WTC11 (cell line): ENCODE data around the gene KRT72. TPM values are rescaled to one million over a fixed set of nuclear protein-coding genes. Genes with fewer than 3 reads are reported as not detected.

Source experiments
- ATAC-seq: fragments of 200-7000 bp; cut with Tn5 transposase; 2 replicates; pipeline ENCODE4 v1.10.0; 2021; ENCODE audit warnings: mild to moderate bottlenecking, moderate library complexity
- CTCF ChIA-PET: fragments of 300-600 bp; sonication (Branson Sonifier 250); formaldehyde crosslinking; loops from one replicate; lab custom pipeline; 2021; ENCODE audit warnings: antibody characterized with exemption; lab: Charles Lee
- POLR2A ChIA-PET: fragments of 350-600 bp; sonication (Branson Sonifier 250); formaldehyde crosslinking; loops from one replicate; lab custom pipeline; 2021; ENCODE audit warnings: antibody characterized with exemption; lab: Charles Lee
- DNase-seq: peaks from one replicate; pipeline ENCODE4 v3.0.0; 2021; ENCODE audit warnings: low spot score
- H3K27ac Mint-ChIP-seq: 2 replicates; pipeline ENCODE4 v1.8.0; 2021; ENCODE audit warnings: mixed read lengths
- H3K27me3 Mint-ChIP-seq: 2 replicates; pipeline ENCODE4 v1.8.0; 2021; ENCODE audit warnings: low read depth, mild to moderate bottlenecking, moderate library complexity, mixed read lengths
- H3K36me3 Mint-ChIP-seq: 2 replicates; pipeline ENCODE4 v1.8.0; 2021; ENCODE audit warnings: mixed read lengths
- H3K4me1 Mint-ChIP-seq: 2 replicates; pipeline ENCODE4 v1.8.0; 2022; ENCODE audit warnings: mixed read lengths
- H3K4me3 Mint-ChIP-seq: 2 replicates; pipeline ENCODE4 v1.8.0; 2021; ENCODE audit warnings: mild to moderate bottlenecking, moderate library complexity, mixed read lengths
- H3K9me3 Mint-ChIP-seq: 2 replicates; pipeline ENCODE4 v1.8.0; 2021; ENCODE audit warnings: mixed read lengths
- CREM ChIP-seq: sonication (generic); formaldehyde crosslinking; IDR thresholded peaks from 2 replicates; pipeline ENCODE4 v1.8.1; 2022; ENCODE audit warnings: mild to moderate bottlenecking, missing genetic modification reagents, moderate library complexity
- ELF4 ChIP-seq: sonication (generic); formaldehyde crosslinking; IDR thresholded peaks from 2 replicates; pipeline ENCODE4 v1.8.1; 2022; ENCODE audit warnings: low read depth, mild to moderate bottlenecking, moderate library complexity, missing genetic modification reagents
- ERG ChIP-seq: fragments of 250-450 bp; sonication (Bioruptor Pico); IDR thresholded peaks from 2 replicates; pipeline ENCODE4 v1.8.0; 2021; ENCODE audit warnings: mild to moderate bottlenecking
- FOXP4 ChIP-seq: sonication (generic); formaldehyde crosslinking; IDR thresholded peaks from 2 replicates; pipeline ENCODE4 v1.8.0; 2022; ENCODE audit warnings: mild to moderate bottlenecking, missing genetic modification reagents
- GRHL2 ChIP-seq: fragments of 250-450 bp; sonication (Bioruptor Pico); IDR thresholded peaks from 2 replicates; pipeline ENCODE4 v1.8.0; 2022; ENCODE audit warnings: mild to moderate bottlenecking, moderate library complexity; ENCODE audit not compliant: insufficient replicate concordance, severe bottlenecking
- GTF2I ChIP-seq: fragments of 250-450 bp; sonication (Bioruptor Pico); conservative IDR thresholded peaks from 2 replicates; pipeline ENCODE4 v1.4.0; 2021; ENCODE audit warnings: mild to moderate bottlenecking
- IRF1 ChIP-seq: sonication (generic); formaldehyde crosslinking; IDR thresholded peaks from 2 replicates; pipeline ENCODE4 v1.8.0; 2023; ENCODE audit warnings: missing genetic modification reagents
- JAZF1 ChIP-seq: fragments of 250-450 bp; sonication (Bioruptor Pico); IDR thresholded peaks from 2 replicates; pipeline ENCODE4 v1.9.0; 2021; ENCODE audit warnings: moderate library complexity, mild to moderate bottlenecking, inconsistent platforms
- NR2C2 ChIP-seq: sonication (generic); formaldehyde crosslinking; IDR thresholded peaks from 2 replicates; pipeline ENCODE4 v1.8.0; 2022; ENCODE audit warnings: mild to moderate bottlenecking, missing genetic modification reagents
- NR3C1 ChIP-seq: sonication (generic); formaldehyde crosslinking; conservative IDR thresholded peaks from 2 replicates; pipeline ENCODE4 v1.8.1; 2023; ENCODE audit warnings: low read depth, mild to moderate bottlenecking, missing genetic modification reagents
- RELA ChIP-seq: sonication (generic); formaldehyde crosslinking; IDR thresholded peaks from 2 replicates; pipeline ENCODE4 v1.8.1; 2022; ENCODE audit warnings: missing genetic modification reagents, mild to moderate bottlenecking, borderline replicate concordance
- SOX15 ChIP-seq: fragments of 250-450 bp; sonication (Bioruptor Pico); IDR thresholded peaks from 2 replicates; pipeline ENCODE4 v1.9.0; 2021; ENCODE audit warnings: mild to moderate bottlenecking
- TP53 ChIP-seq: sonication (generic); formaldehyde crosslinking; IDR thresholded peaks from 2 replicates; pipeline ENCODE4 v1.8.1; 2023; ENCODE audit warnings: mild to moderate bottlenecking, missing genetic modification reagents
- USF2 ChIP-seq: sonication (generic); formaldehyde crosslinking; IDR thresholded peaks from 2 replicates; pipeline ENCODE4 v1.8.1; 2023; ENCODE audit warnings: mild to moderate bottlenecking, missing genetic modification reagents, moderate library complexity
- ZBTB21 ChIP-seq: sonication (generic); formaldehyde crosslinking; IDR thresholded peaks from 2 replicates; pipeline ENCODE4 v1.8.1; 2023; ENCODE audit warnings: mild to moderate bottlenecking, missing genetic modification reagents, borderline replicate concordance
- ZNF232 ChIP-seq: sonication (generic); formaldehyde crosslinking; IDR thresholded peaks from 2 replicates; pipeline ENCODE4 v1.8.0; 2022; ENCODE audit warnings: mild to moderate bottlenecking, missing genetic modification reagents
- ZSCAN18 ChIP-seq: fragments of 250-450 bp; sonication (Bioruptor Pico); IDR thresholded peaks from 2 replicates; pipeline ENCODE4 v2.1.2; 2022; ENCODE audit warnings: mild to moderate bottlenecking, moderate library complexity
- total RNA-seq: library from RNA; stranded (reverse); gene quantifications from 3 replicates; pipeline ENCODE4 v1.2.3, GENCODE V29; 2021
- TF ChIP-seq, protein P1 (sequence below): sonication (generic); formaldehyde crosslinking; IDR thresholded peaks from 2 replicates; pipeline ENCODE4 v1.8.1; 2022; ENCODE audit warnings: mild to moderate bottlenecking, missing genetic modification reagents, moderate library complexity, borderline replicate concordance
- TF ChIP-seq, protein P2 (sequence below): sonication (generic); formaldehyde crosslinking; IDR thresholded peaks from 2 replicates; pipeline ENCODE4 v1.8.0; 2023; ENCODE audit warnings: mild to moderate bottlenecking, missing genetic modification reagents
- TF ChIP-seq, protein P3 (sequence below): sonication (generic); formaldehyde crosslinking; IDR thresholded peaks from 2 replicates; pipeline ENCODE4 v1.8.1; 2023; ENCODE audit warnings: mild to moderate bottlenecking, moderate library complexity, missing genetic modification reagents
- TF ChIP-seq, protein P4 (sequence below): sonication (generic); formaldehyde crosslinking; IDR thresholded peaks from 2 replicates; pipeline ENCODE4 v1.8.1; 2023; ENCODE audit warnings: mild to moderate bottlenecking, missing genetic modification reagents

Gene KRT72
- total RNA-seq, 1 experiment from 2014 or later, result not detected

DNA sequence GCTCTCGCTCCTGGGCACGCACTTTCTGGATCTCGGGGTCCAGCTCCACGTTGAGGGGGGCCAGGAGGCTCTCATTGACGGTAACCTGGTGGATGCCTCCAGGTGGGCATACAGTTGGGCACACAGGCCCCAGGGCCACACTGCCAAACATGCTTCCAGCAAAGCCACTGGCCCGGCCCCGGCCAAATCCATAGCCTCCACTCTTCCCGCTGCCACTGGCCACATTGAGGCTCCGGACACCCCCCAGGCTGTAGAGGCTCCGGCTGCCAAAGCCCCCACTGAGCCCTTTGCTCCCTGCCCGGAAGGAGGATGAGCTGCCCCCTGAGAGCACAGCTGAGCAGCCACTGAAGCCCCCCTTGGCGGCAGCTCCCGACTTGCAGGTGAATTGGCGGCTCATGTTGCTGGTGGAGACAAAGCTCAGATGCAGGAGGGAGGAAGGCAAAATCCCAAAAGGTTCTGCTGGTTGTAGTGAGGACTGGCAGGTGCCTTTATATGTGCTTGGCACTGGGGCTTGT, 48.5 kb downstream of the KRT72 start, which contains the start of gene KRT71 (continued):
- TF ChIP-seq, protein P1, sequence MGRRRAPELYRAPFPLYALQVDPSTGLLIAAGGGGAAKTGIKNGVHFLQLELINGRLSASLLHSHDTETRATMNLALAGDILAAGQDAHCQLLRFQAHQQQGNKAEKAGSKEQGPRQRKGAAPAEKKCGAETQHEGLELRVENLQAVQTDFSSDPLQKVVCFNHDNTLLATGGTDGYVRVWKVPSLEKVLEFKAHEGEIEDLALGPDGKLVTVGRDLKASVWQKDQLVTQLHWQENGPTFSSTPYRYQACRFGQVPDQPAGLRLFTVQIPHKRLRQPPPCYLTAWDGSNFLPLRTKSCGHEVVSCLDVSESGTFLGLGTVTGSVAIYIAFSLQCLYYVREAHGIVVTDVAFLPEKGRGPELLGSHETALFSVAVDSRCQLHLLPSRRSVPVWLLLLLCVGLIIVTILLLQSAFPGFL (CRISPR knock-in tag), result no peak
- TF ChIP-seq ERG (CRISPR knock-in tag) (no peak), TP53 (no peak), SOX15 (CRISPR knock-in tag) (no peak)
- TF ChIP-seq, protein P2, sequence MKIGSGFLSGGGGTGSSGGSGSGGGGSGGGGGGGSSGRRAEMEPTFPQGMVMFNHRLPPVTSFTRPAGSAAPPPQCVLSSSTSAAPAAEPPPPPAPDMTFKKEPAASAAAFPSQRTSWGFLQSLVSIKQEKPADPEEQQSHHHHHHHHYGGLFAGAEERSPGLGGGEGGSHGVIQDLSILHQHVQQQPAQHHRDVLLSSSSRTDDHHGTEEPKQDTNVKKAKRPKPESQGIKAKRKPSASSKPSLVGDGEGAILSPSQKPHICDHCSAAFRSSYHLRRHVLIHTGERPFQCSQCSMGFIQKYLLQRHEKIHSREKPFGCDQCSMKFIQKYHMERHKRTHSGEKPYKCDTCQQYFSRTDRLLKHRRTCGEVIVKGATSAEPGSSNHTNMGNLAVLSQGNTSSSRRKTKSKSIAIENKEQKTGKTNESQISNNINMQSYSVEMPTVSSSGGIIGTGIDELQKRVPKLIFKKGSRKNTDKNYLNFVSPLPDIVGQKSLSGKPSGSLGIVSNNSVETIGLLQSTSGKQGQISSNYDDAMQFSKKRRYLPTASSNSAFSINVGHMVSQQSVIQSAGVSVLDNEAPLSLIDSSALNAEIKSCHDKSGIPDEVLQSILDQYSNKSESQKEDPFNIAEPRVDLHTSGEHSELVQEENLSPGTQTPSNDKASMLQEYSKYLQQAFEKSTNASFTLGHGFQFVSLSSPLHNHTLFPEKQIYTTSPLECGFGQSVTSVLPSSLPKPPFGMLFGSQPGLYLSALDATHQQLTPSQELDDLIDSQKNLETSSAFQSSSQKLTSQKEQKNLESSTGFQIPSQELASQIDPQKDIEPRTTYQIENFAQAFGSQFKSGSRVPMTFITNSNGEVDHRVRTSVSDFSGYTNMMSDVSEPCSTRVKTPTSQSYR (CRISPR knock-in tag), result no peak

DNA sequence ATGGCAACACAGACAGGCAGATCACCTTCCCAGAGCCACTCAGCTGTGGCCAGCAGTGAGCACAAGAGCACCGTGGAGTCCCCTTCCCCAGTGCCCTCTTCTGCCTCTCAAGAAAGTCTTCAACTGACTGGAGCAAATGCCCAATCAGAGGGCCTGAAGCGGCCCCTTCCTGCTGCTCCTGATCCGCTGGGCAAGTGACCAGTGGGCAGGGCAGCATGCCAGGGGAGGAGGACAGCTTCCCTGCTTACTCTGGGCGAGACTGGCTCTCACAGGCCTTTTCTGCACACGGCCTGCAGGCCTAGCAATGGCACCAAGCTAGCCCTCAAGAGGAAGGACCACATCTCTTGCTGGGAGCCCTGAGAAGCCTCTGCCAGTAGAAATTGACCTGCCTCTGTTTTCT, 49.2 kb downstream of the KRT72 start:
- Mint-ChIP-seq H3K27me3 (peaks cover 2% of the 10 kb centered on the region; the same call in 1 of the 2 replicates), H3K27ac (no peak overlapping the region), H3K36me3 (no peaks in the 10 kb centered on the region), H3K9me3 (no peaks in the 10 kb centered on the region), H3K4me3 (no peak overlapping the region), H3K4me1 (no peaks in the 10 kb centered on the region)
- DNase-seq (no peak), ATAC-seq (no peak)
- ChIA-PET CTCF (interaction anchor here (0.7 to 2.7 kb wide), 4 partner anchors 10 to 318 kb away, joined by 3 to 10 read pairs (median 5); no protein-coding TSS in a partner anchor), POLR2A (no interaction called here)
- TF ChIP-seq CREM (CRISPR knock-in tag) (no peak), ERG (CRISPR knock-in tag) (no peak), IRF1 (no peak), JAZF1 (CRISPR knock-in tag) (no peak), GRHL2 (no peak), NR3C1 (no peak), ZBTB21 (no peak), ELF4 (CRISPR knock-in tag) (no peak), ZNF232 (CRISPR knock-in tag) (no peak), NR2C2 (CRISPR knock-in tag) (no peak), ZSCAN18 (no peak), USF2 (CRISPR knock-in tag) (no peak), GTF2I (no peak), FOXP4 (CRISPR knock-in tag) (no peak), RELA (CRISPR knock-in tag) (no peak)
- TF ChIP-seq, protein P3, sequence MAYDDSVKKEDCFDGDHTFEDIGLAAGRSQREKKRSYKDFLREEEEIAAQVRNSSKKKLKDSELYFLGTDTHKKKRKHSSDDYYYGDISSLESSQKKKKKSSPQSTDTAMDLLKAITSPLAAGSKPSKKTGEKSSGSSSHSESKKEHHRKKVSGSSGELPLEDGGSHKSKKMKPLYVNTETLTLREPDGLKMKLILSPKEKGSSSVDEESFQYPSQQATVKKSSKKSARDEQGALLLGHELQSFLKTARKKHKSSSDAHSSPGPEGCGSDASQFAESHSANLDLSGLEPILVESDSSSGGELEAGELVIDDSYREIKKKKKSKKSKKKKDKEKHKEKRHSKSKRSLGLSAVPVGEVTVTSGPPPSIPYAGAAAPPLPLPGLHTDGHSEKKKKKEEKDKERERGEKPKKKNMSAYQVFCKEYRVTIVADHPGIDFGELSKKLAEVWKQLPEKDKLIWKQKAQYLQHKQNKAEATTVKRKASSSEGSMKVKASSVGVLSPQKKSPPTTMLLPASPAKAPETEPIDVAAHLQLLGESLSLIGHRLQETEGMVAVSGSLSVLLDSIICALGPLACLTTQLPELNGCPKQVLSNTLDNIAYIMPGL, result no peak
- TF ChIP-seq, protein P4, sequence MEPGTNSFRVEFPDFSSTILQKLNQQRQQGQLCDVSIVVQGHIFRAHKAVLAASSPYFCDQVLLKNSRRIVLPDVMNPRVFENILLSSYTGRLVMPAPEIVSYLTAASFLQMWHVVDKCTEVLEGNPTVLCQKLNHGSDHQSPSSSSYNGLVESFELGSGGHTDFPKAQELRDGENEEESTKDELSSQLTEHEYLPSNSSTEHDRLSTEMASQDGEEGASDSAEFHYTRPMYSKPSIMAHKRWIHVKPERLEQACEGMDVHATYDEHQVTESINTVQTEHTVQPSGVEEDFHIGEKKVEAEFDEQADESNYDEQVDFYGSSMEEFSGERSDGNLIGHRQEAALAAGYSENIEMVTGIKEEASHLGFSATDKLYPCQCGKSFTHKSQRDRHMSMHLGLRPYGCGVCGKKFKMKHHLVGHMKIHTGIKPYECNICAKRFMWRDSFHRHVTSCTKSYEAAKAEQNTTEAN (CRISPR knock-in tag), result no peak
